Endodermal cell (in vitro differentiated cells): ENCODE results near the gene GTF2E1. TPM values are rescaled to one million over a fixed set of nuclear protein-coding genes. Genes with fewer than 3 reads are reported as not detected.

Experiments used
- DNase-seq: peaks from one replicate; pipeline ENCODE4 v3.0.0-alpha.2; 2017
- H3K27ac ChIP-seq: 2 replicates; pipeline ENCODE4 v1.5.1; 2013; ENCODE audit warnings: mild to moderate bottlenecking, low read depth, low read length, moderate library complexity
- H3K27me3 ChIP-seq: 2 replicates; pipeline ENCODE4 v1.6.1; 2013; ENCODE audit warnings: mild to moderate bottlenecking, low read length, moderate library complexity; ENCODE audit not compliant: insufficient read depth, control insufficient read depth, poor library complexity, severe bottlenecking
- H3K36me3 ChIP-seq: 2 replicates; pipeline ENCODE4 v1.7.0; 2013; ENCODE audit warnings: mild to moderate bottlenecking, low read length, moderate library complexity; ENCODE audit not compliant: control insufficient read depth, insufficient read depth
- H3K4me1 ChIP-seq: one replicate; pipeline ENCODE4 v1.7.0; 2013; ENCODE audit warnings: low read length; ENCODE audit not compliant: control insufficient read depth, insufficient read depth
- H3K4me3 ChIP-seq: 2 replicates; pipeline ENCODE4 v1.5.1; 2013; ENCODE audit warnings: mild to moderate bottlenecking, low read length, moderate library complexity
- H3K9ac ChIP-seq: 2 replicates; pipeline ENCODE4 v1.6.1; 2013; ENCODE audit warnings: mild to moderate bottlenecking, low read length, moderate library complexity; ENCODE audit not compliant: poor library complexity, severe bottlenecking; ENCODE audit errors: extremely low read depth
- H3K9me3 ChIP-seq: 2 replicates; pipeline ENCODE4 v1.6.1; 2013; ENCODE audit warnings: mild to moderate bottlenecking, low read length, moderate library complexity; ENCODE audit not compliant: control insufficient read depth
- H3K27ac Mint-ChIP-seq: 2 replicates; pipeline ENCODE4 v1.8.0; 2020; ENCODE audit warnings: mixed read lengths
- H3K27me3 Mint-ChIP-seq: 2 replicates; pipeline ENCODE4 v1.8.0; 2021; ENCODE audit warnings: mild to moderate bottlenecking, mixed read lengths; ENCODE audit not compliant: insufficient read depth
- H3K36me3 Mint-ChIP-seq: 2 replicates; pipeline ENCODE4 v1.8.0; 2020; ENCODE audit warnings: low read depth, mixed read lengths
- H3K4me1 Mint-ChIP-seq: 2 replicates; pipeline ENCODE4 v1.8.0; 2020; ENCODE audit warnings: mixed read lengths
- H3K4me3 Mint-ChIP-seq: 2 replicates; pipeline ENCODE4 v1.8.0; 2020; ENCODE audit warnings: mild to moderate bottlenecking, moderate library complexity, mixed read lengths
- H3K9me3 Mint-ChIP-seq: 2 replicates; pipeline ENCODE4 v1.8.0; 2020; ENCODE audit warnings: mild to moderate bottlenecking, mixed read lengths
- CTCF ChIP-seq: fragments of 200-600 bp; sonication (generic); conservative IDR thresholded peaks from 2 replicates; pipeline ENCODE4 v1.5.0; 2021; ENCODE audit warnings: antibody characterized with exemption, mild to moderate bottlenecking
- WGBS, 2 experiments: methylation state at CpG; one replicate each; pipeline versions ENCODE4 v1.1.5 to v1.1.7; 2013; ENCODE audit warnings: missing lambda C conversion rate in 2 of 2, mixed read lengths in 1 of 2; ENCODE audit not compliant: insufficient coverage in 1 of 2, insufficient read length in 1 of 2; 5-methylcytosine and 5-hydroxymethylcytosine counted together
- total RNA-seq, 2 donors: library from RNA; stranded (reverse); fragmentation: NEBNext Ultra II Directional in 1 of 2; extraction: Animal tissue kit (Norgen Biotek cat#: 25700) in 1 of 2; gene quantifications; 2 replicates in 1 of 2; 3 replicates in 1 of 2; pipeline ENCODE4 v1.2.1, GENCODE V29; 2021

GTF2E1 gene
- total RNA-seq, 2 donors from 2014 or later = 42.6 to 51.1 TPM

GRCh38 chr3:120795959-120796358, 53.4 kb downstream of the GTF2E1 start:
- 87% methylated on average over 2 of the region's 2 CpGs; no CpG with 5 or more reads in 1 of the 2 experiments for WGBS, 2 experiments
- Histone ChIP-seq H3K9me3 (no peaks in the 10 kb centered on the region), H3K9ac (no peak overlapping the region), H3K36me3 (no peaks in the 10 kb centered on the region), H3K4me3 (no peak overlapping the region), H3K4me1 (no peaks in the 10 kb centered on the region), H3K27me3 (no peaks in the 10 kb centered on the region), H3K27ac (no peak overlapping the region)
- no peak for DNase-seq
- Mint-ChIP-seq H3K36me3 (no peaks in the 10 kb centered on the region), H3K27ac (no peak overlapping the region), H3K27me3 (no peaks in the 10 kb centered on the region), H3K9me3 (no peaks in the 10 kb centered on the region), H3K4me3 (no peak overlapping the region), H3K4me1 (peaks cover 2% of the 10 kb centered on the region)
- no peak for TF ChIP-seq CTCF

- TF ChIP-seq CTCF = no peak
- H3K27me3 Mint-ChIP-seq = no peaks in the 10 kb centered on the region
- no peak overlapping the region for H3K27ac ChIP-seq
- H3K27ac Mint-ChIP-seq = no peak overlapping the region
- H3K9me3 Mint-ChIP-seq = no peaks in the 10 kb centered on the region
- no peak overlapping the region for H3K9ac ChIP-seq
- no peaks in the 10 kb centered on the region for H3K27me3 ChIP-seq
- no peak overlapping the region for H3K4me3 ChIP-seq
- DNase-seq = no peak
- no peaks in the 10 kb centered on the region for H3K4me1 ChIP-seq
- H3K9me3 ChIP-seq = no peaks in the 10 kb centered on the region
- no peak overlapping the region for H3K4me3 Mint-ChIP-seq
- no peaks in the 10 kb centered on the region for H3K36me3 ChIP-seq
- H3K4me1 Mint-ChIP-seq = no peaks in the 10 kb centered on the region
- WGBS, 2 experiments = 87 to 96% methylated on average over 4 to 6 of the region's 6 CpGs
- no peaks in the 10 kb centered on the region for H3K36me3 Mint-ChIP-seq
These were observed 54.4 kb downstream of the GTF2E1 start for GRCh38 chr3:120796976-120797375.

GRCh38 chr3:120797857-120798256, 55.3 kb downstream of the GTF2E1 start:
- Mint-ChIP-seq H3K27ac (no peak overlapping the region), H3K9me3 (no peaks in the 10 kb centered on the region), H3K36me3 (no peaks in the 10 kb centered on the region), H3K4me1 (no peaks in the 10 kb centered on the region), H3K4me3 (no peak overlapping the region), H3K27me3 (no peaks in the 10 kb centered on the region)
- no peaks in the 10 kb centered on the region for H3K9me3 ChIP-seq
- H3K4me3 ChIP-seq = no peak overlapping the region
- no peak overlapping the region for H3K9ac ChIP-seq
- no peaks in the 10 kb centered on the region for H3K4me1 ChIP-seq
- H3K27me3 ChIP-seq = no peaks in the 10 kb centered on the region
- no peak for DNase-seq
- 70% methylated on average over 1 of the region's 2 CpGs; no CpG with 5 or more reads in 1 of the 2 experiments for WGBS, 2 experiments
- no peak for TF ChIP-seq CTCF
- H3K36me3 ChIP-seq = no peaks in the 10 kb centered on the region
- no peak overlapping the region for H3K27ac ChIP-seq
